Ishikawa (cell line): ENCODE data around the gene SCYL1.
A peak's percentile ranks its signal among the peaks of the same experiment; 100 is the strongest.

Experiments used
- CEBPB ChIP-seq: IDR thresholded peaks from 2 replicates; pipeline ENCODE4 v1.6.1; 2012
- CREB1 ChIP-seq: IDR thresholded peaks from 2 replicates; pipeline ENCODE4 v1.6.1; 2012; ENCODE audit warnings: low read depth
- EGR1 ChIP-seq: IDR thresholded peaks from 2 replicates; pipeline ENCODE4 v1.6.1; 2012
- EP300 ChIP-seq: IDR thresholded peaks from 2 replicates; pipeline ENCODE4 v1.6.1; 2012; ENCODE audit warnings: borderline replicate concordance
- FOXM1 ChIP-seq: IDR thresholded peaks from 2 replicates; pipeline ENCODE4 v1.6.1; 2012; ENCODE audit warnings: low read depth, borderline replicate concordance
- NFIC ChIP-seq: IDR thresholded peaks from 2 replicates; pipeline ENCODE4 v1.6.1; 2012
- RAD21 ChIP-seq: IDR thresholded peaks from 2 replicates; pipeline ENCODE4 v1.6.1; 2012; ENCODE audit warnings: low read depth
- TAF1 ChIP-seq: IDR thresholded peaks from 2 replicates; pipeline ENCODE4 v1.6.1; 2012; ENCODE audit warnings: low read depth, mild to moderate bottlenecking
- TCF12 ChIP-seq: IDR thresholded peaks from 2 replicates; pipeline ENCODE4 v1.6.1; 2012; ENCODE audit warnings: low read depth
- TEAD4 ChIP-seq: IDR thresholded peaks from 2 replicates; pipeline ENCODE4 v1.6.1; 2012
- USF1 ChIP-seq: IDR thresholded peaks from 2 replicates; pipeline ENCODE4 v1.6.1; 2012
- YY1 ChIP-seq: IDR thresholded peaks from 2 replicates; pipeline ENCODE4 v1.6.1; 2012; ENCODE audit warnings: low read depth
- ZBTB7A ChIP-seq: IDR thresholded peaks from 2 replicates; pipeline ENCODE4 v1.6.1; 2012; ENCODE audit warnings: low read depth
- TF ChIP-seq, protein P1 (sequence below): IDR thresholded peaks from 2 replicates; pipeline ENCODE4 v1.6.1; 2012
- TF ChIP-seq, protein P2 (sequence below): IDR thresholded peaks from 2 replicates; pipeline ENCODE4 v1.6.1; 2012; ENCODE audit warnings: low read depth, mild to moderate bottlenecking

Gene SCYL1

GRCh38 chr11:65489706-65490320 is 35.1 kb upstream of the SCYL1 start:
- TF ChIP-seq, protein P1, sequence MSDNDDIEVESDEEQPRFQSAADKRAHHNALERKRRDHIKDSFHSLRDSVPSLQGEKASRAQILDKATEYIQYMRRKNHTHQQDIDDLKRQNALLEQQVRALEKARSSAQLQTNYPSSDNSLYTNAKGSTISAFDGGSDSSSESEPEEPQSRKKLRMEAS, result 0 out of 2 replicates have a peak, but pooled peaks have one; percentile 25
- no peak for TF ChIP-seq CEBPB

GRCh38 chr11:65491163-65491465 is 33.8 kb upstream of the SCYL1 start:
- no peak for TF ChIP-seq TAF1
- no peak for TF ChIP-seq FOXM1
- no peak for TF ChIP-seq YY1
- TF ChIP-seq, protein P1, result no peak
- TF ChIP-seq EP300, result no peak
- no peak for TF ChIP-seq TCF12
- TF ChIP-seq CREB1, result no peak
- no peak for TF ChIP-seq RAD21

DNA sequence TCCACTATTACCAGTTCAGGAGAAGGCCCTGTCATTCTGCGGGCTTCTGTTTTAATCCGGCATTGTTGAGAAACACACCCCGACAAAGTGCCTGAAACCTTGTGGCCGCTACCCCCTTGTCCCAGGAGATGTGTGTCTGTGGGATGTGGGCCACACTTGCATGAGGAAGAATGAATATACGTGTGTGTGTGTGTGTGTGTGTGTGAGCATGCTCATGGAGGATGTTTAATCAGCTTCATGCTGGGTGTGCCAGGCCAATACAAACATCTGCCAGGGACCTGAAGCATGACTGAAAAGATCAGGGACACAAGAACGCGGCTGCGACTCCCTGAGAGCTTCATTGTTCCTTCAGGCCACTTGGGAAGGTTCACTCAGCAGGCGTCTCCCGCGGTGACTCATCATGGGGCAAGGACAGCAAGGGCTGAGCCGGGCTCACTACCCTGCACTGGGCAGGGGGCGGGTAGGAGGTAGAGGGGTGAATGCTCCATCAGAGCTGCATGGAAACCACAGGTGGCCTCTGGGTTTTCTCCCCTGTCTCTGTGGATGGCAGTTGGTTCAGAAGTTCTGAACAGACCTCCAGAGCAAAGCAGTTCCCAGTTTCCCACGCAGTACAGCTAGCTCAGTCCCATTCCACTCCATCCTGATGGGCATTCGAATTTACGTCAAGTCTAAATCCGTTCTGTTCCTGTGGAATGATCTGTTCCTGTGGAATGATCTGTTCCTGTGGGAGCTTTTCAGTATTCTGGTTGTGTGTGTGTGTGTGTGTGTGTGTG is 33.1 kb upstream of the SCYL1 start:
- no peak for TF ChIP-seq EGR1
- TF ChIP-seq FOXM1, result peak; percentile 67; the same call in 1 of the 2 replicates
- no peak; the same call in 1 of the 2 replicates for TF ChIP-seq USF1
- TF ChIP-seq YY1, result peak; percentile 65
- TF ChIP-seq TAF1, result peak; percentile 39; the same call in 1 of the 2 replicates
- peak; percentile 94 for TF ChIP-seq TCF12
- TF ChIP-seq CREB1, result no peak
- TF ChIP-seq ZBTB7A, result peak; percentile 68
- TF ChIP-seq, protein P1, result peak; percentile 86
- TF ChIP-seq NFIC, result peak; percentile 89
- peak; percentile 68; the same call in 1 of the 2 replicates for TF ChIP-seq TEAD4
- TF ChIP-seq EP300, result peak; percentile 91
- no peak; the same call in 1 of the 2 replicates for TF ChIP-seq RAD21
- TF ChIP-seq CEBPB, result no peak
- TF ChIP-seq, protein P2, sequence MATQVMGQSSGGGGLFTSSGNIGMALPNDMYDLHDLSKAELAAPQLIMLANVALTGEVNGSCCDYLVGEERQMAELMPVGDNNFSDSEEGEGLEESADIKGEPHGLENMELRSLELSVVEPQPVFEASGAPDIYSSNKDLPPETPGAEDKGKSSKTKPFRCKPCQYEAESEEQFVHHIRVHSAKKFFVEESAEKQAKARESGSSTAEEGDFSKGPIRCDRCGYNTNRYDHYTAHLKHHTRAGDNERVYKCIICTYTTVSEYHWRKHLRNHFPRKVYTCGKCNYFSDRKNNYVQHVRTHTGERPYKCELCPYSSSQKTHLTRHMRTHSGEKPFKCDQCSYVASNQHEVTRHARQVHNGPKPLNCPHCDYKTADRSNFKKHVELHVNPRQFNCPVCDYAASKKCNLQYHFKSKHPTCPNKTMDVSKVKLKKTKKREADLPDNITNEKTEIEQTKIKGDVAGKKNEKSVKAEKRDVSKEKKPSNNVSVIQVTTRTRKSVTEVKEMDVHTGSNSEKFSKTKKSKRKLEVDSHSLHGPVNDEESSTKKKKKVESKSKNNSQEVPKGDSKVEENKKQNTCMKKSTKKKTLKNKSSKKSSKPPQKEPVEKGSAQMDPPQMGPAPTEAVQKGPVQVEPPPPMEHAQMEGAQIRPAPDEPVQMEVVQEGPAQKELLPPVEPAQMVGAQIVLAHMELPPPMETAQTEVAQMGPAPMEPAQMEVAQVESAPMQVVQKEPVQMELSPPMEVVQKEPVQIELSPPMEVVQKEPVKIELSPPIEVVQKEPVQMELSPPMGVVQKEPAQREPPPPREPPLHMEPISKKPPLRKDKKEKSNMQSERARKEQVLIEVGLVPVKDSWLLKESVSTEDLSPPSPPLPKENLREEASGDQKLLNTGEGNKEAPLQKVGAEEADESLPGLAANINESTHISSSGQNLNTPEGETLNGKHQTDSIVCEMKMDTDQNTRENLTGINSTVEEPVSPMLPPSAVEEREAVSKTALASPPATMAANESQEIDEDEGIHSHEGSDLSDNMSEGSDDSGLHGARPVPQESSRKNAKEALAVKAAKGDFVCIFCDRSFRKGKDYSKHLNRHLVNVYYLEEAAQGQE, result no peak

DNA sequence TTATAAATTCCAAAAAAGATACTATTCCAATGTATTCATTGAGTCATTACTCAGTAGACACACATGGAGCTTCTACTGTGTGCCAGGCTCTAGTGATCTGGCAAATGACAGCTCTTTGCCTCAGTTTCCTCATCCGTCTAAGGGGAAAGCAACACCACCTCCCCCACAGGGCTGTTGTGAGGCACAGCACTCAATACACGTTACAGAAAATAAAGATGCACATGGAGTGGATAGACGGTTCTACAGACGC is 32.6 kb upstream of the SCYL1 start:
- TF ChIP-seq ZBTB7A (0 out of 2 replicates have a peak, but pooled peaks have one; percentile 8), YY1 (no peak)

DNA sequence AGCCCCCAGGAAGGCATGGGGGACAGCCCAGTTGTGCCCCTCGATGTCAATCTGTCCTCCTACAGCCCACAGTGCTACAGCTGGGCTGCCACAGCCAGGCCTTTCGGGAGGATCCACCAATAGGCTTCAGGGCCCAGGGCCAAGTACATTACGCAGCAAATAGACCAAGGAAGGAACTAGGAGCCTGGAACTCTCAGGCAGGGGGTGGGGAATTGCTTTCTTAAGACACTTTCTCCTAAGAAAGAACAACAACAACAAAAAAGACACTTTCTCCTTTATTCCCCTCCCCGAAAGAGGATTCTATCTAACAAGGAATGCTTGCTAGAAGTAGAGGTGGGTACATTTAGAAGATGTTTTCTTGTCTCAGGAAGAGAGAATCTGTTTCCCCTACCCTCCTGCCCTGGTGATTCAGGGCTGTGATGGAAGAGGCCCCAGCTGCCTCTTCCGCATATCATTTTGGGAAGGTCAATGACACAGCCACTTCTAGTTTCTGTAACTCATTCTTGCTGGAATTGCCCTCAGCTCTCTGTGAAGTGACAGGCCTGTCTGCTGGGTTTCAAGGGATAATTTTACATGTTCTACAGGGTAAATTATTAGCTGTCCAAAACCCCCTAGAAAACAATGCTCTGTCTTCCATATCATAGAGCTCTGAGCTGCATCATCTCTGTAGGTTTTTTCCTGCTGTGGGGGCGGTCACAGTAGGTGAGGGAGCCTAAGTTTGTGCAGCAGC is 32.1 kb upstream of the SCYL1 start:
- TF ChIP-seq, protein P2, result no peak
- TF ChIP-seq TEAD4 (no peak), CREB1 (no peak), EP300 (peak; percentile 30; the same call in 1 of the 2 replicates), RAD21 (no peak; the same call in 1 of the 2 replicates), CEBPB (0 out of 2 replicates have a peak, but pooled peaks have one; percentile 20), USF1 (no peak), ZBTB7A (no peak), TCF12 (peak; percentile 45), TAF1 (no peak), EGR1 (peak; percentile 41; the same call in 1 of the 2 replicates), NFIC (peak; percentile 71), YY1 (no peak), FOXM1 (no peak)
- TF ChIP-seq, protein P1, result peak; percentile 53; the same call in 1 of the 2 replicates
